HepG2 (cell line): ENCODE data around the gene RSKR. TPM values are rescaled to one million over a fixed set of nuclear protein-coding genes. Genes with fewer than 3 reads are reported as not detected.
A peak's percentile ranks its signal among the peaks of the same experiment; 100 is the strongest.

Source experiments
- ARNT ChIP-seq: fragments of 450-650 bp; IDR thresholded peaks from 2 replicates; pipeline ENCODE4 v1.6.1; 2017
- BORCS8-MEF2B ChIP-seq: sonication (generic); formaldehyde crosslinking; IDR thresholded peaks from 2 replicates; pipeline ENCODE4 v1.8.0; 2022; ENCODE audit warnings: mild to moderate bottlenecking, missing genetic modification reagents
- BRCA1 ChIP-seq: sonication (generic); formaldehyde crosslinking; IDR thresholded peaks from 2 replicates; pipeline ENCODE4 v1.4.0; 2020; ENCODE audit warnings: missing genetic modification reagents
- FOXO4 ChIP-seq: sonication (generic); formaldehyde crosslinking; conservative IDR thresholded peaks from 2 replicates; pipeline ENCODE4 v1.8.1; 2023; ENCODE audit warnings: missing genetic modification reagents
- GABPA ChIP-seq, 2 experiments: IDR thresholded peaks; 2 replicates each; pipeline ENCODE4 v1.6.1; 2011 to 2016; ENCODE audit warnings: low read depth in 2 of 2, low read length in 1 of 2, missing biosample characterization in 1 of 2, missing genetic modification characterization in 1 of 2
- GLI4 ChIP-seq: sonication (generic); formaldehyde crosslinking; IDR thresholded peaks from 2 replicates; pipeline ENCODE4 v1.5.1; 2020; ENCODE audit warnings: missing genetic modification reagents, mild to moderate bottlenecking, moderate library complexity, borderline replicate concordance
- IRF1 ChIP-seq: sonication (generic); formaldehyde crosslinking; IDR thresholded peaks from 2 replicates; pipeline ENCODE4 v1.4.0; 2020; ENCODE audit warnings: low read depth, mild to moderate bottlenecking, missing genetic modification reagents
- MAFK ChIP-seq, 2 experiments: IDR thresholded peaks in 1 of 2; conservative IDR thresholded peaks in 1 of 2; 2 replicates each; pipeline ENCODE4 v1.6.1; 2011; ENCODE audit warnings: improper control_type of control experiment in 2 of 2, low read length in 2 of 2
- SALL1 ChIP-seq: sonication (generic); formaldehyde crosslinking; IDR thresholded peaks from 2 replicates; pipeline ENCODE4 v1.8.0; 2022; ENCODE audit warnings: mild to moderate bottlenecking, missing genetic modification reagents
- TEAD3 ChIP-seq: optimal IDR thresholded peaks from 2 replicates; pipeline ENCODE3; 2016; ENCODE audit warnings: borderline replicate concordance
- THAP8 ChIP-seq: sonication (generic); formaldehyde crosslinking; IDR thresholded peaks from 2 replicates; pipeline ENCODE4 v1.5.1; 2020; ENCODE audit warnings: missing genetic modification reagents, mild to moderate bottlenecking, borderline replicate concordance
- TMF1 ChIP-seq: sonication (generic); formaldehyde crosslinking; IDR thresholded peaks from 2 replicates; pipeline ENCODE4 v1.8.1; 2022; ENCODE audit warnings: low read depth, missing genetic modification reagents
- ZBTB20 ChIP-seq: sonication (generic); formaldehyde crosslinking; IDR thresholded peaks from 2 replicates; pipeline ENCODE4 v1.8.1; 2023; ENCODE audit warnings: missing genetic modification reagents, low read depth, mild to moderate bottlenecking, borderline replicate concordance
- ZBTB8A ChIP-seq: sonication (generic); formaldehyde crosslinking; IDR thresholded peaks from 2 replicates; pipeline ENCODE4 v1.4.0; 2020; ENCODE audit warnings: mild to moderate bottlenecking, low read depth, missing genetic modification reagents, borderline replicate concordance
- ZC3H4 ChIP-seq: sonication (generic); formaldehyde crosslinking; IDR thresholded peaks from 2 replicates; pipeline ENCODE4 v1.4.0; 2020; ENCODE audit warnings: missing genetic modification reagents, borderline replicate concordance
- ZNF12 ChIP-seq: sonication (generic); formaldehyde crosslinking; IDR thresholded peaks from 2 replicates; pipeline ENCODE4 v1.5.0; 2020; ENCODE audit warnings: missing genetic modification reagents
- ZNF224 ChIP-seq: sonication (generic); formaldehyde crosslinking; IDR thresholded peaks from 2 replicates; pipeline ENCODE4 v1.5.0; 2020; ENCODE audit warnings: mild to moderate bottlenecking, missing genetic modification reagents
- ZNF260 ChIP-seq: sonication (generic); formaldehyde crosslinking; IDR thresholded peaks from 2 replicates; pipeline ENCODE4 v1.4.0; 2020; ENCODE audit warnings: missing genetic modification reagents, low read depth, mild to moderate bottlenecking, borderline replicate concordance
- ZNF451 ChIP-seq: sonication (generic); formaldehyde crosslinking; IDR thresholded peaks from 2 replicates; pipeline ENCODE4 v1.5.0; 2020; ENCODE audit warnings: mild to moderate bottlenecking, missing genetic modification reagents
- ZNF512B ChIP-seq: sonication (generic); formaldehyde crosslinking; IDR thresholded peaks from 2 replicates; pipeline ENCODE4 v1.5.1; 2020; ENCODE audit warnings: missing genetic modification reagents, mild to moderate bottlenecking, borderline replicate concordance
- ZNF562 ChIP-seq: sonication (generic); formaldehyde crosslinking; IDR thresholded peaks from 2 replicates; pipeline ENCODE4 v1.8.0; 2022; ENCODE audit warnings: missing genetic modification reagents, borderline replicate concordance
- ZNF674 ChIP-seq: sonication (generic); formaldehyde crosslinking; IDR thresholded peaks from 2 replicates; pipeline ENCODE4 v1.5.0; 2020; ENCODE audit warnings: low read depth, mild to moderate bottlenecking, missing genetic modification reagents
- ZNF780A ChIP-seq: sonication (generic); formaldehyde crosslinking; IDR thresholded peaks from 2 replicates; pipeline ENCODE4 v1.8.0; 2022; ENCODE audit warnings: mild to moderate bottlenecking, missing genetic modification reagents, moderate library complexity
- polyA plus RNA-seq, 8 experiments: library from polyadenylated mRNA; depleted of rRNA in 3 of 8; stranded (reverse) in 7 of 8; unstranded in 1 of 8; fragments of >200 nt; fragmentation: Illumina TruSeq in 4 of 8; extraction: Trizol in 4 of 8; gene quantifications; 2 replicates each; pipeline versions ENCODE4 v1.2.1 to v1.2.3, GENCODE V29; 2011 to 2016; ENCODE audit warnings: low read depth in 4 of 8, missing spikeins in 1 of 8, mixed read lengths in 1 of 8; ENCODE audit not compliant: insufficient read depth in 1 of 8
- total RNA-seq, 5 experiments: library from RNA; depleted of rRNA; stranded (reverse); fragments of >200 nt; fragmentation: Illumina TruSeq; extraction: Trizol; gene quantifications; 2 replicates each; pipeline ENCODE4 v1.2.3, GENCODE V29; 2016; ENCODE audit warnings: low read depth in 1 of 5

The RSKR gene
- total and polyA plus RNA-seq, 2 of the 13 experiments (the other 11 are each of a cell fraction or from before 2014, with no cell fraction given), result 5.0 to 10.4 TPM

GRCh38 chr17:28661635-28662526 is 47.9 kb upstream of the RSKR start, which contains the start of the genes SDF2 and SUPT6H (continued):
- TF ChIP-seq ZNF12 (no peak), GLI4 (CRISPR knock-in tag) (no peak), MAFK (conservative IDR thresholded peaks at IDR 0.05 in 1 of 2, IDR thresholded peaks at IDR 0.05 in 1 of 2; ENCODE audit: low read length in 2 of 2) (no peak), FOXO4 (CRISPR knock-in tag) (no peak), ZNF451 (no peak), ARNT (no peak), GABPA (IDR thresholded peaks at IDR 0.05; ENCODE audit: low read depth, low read length) (peak; percentile 83), GABPA (CRISPR knock-in tag; IDR thresholded peaks at IDR 0.05; ENCODE audit: low read depth) (peak; percentile 95), ZC3H4 (CRISPR knock-in tag) (no peak), ZBTB8A (CRISPR knock-in tag) (no peak), BRCA1 (CRISPR knock-in tag) (0 out of 2 replicates have a peak, but pooled peaks have one; percentile 3), ZNF562 (CRISPR knock-in tag) (no peak), TEAD3 (no peak), ZNF780A (CRISPR knock-in tag) (no peak), SALL1 (CRISPR knock-in tag) (peak; percentile 75), TMF1 (CRISPR knock-in tag) (no peak), BORCS8-MEF2B (CRISPR knock-in tag) (no peak), IRF1 (CRISPR knock-in tag) (no peak), ZNF260 (CRISPR knock-in tag) (no peak), ZNF512B (CRISPR knock-in tag) (no peak), ZNF674 (CRISPR knock-in tag) (no peak), ZNF224 (CRISPR knock-in tag) (peak; percentile 34; the same call in 1 of the 2 replicates), THAP8 (no peak), ZBTB20 (CRISPR knock-in tag) (no peak)
